ENCODE measurements around the gene WIPF2.

The WIPF2 gene

DNA sequence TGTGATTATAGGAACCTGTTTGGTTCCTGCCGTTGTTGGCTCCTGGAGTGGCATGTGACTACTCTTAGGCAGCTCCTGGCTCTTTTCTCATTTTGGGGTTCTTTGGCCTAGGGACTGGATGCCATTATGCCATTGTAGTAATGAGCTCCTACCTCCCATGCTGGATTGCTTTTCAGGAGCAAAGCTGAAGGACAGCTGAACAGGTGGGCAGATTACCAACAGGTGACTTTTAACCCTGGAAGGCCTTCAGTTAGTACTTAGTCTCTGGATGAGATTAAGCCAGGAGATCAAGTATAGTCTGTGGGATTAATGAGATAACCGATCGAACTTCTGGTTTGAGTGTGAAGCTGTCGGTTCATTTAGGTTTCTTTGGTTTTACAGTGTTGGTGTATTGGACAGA lies 25.2 kb downstream of the WIPF2 start:
- no peak for DNase-seq (ENCODE audit: low read depth in 3 of 3, low spot score in 1 of 3)

DNA sequence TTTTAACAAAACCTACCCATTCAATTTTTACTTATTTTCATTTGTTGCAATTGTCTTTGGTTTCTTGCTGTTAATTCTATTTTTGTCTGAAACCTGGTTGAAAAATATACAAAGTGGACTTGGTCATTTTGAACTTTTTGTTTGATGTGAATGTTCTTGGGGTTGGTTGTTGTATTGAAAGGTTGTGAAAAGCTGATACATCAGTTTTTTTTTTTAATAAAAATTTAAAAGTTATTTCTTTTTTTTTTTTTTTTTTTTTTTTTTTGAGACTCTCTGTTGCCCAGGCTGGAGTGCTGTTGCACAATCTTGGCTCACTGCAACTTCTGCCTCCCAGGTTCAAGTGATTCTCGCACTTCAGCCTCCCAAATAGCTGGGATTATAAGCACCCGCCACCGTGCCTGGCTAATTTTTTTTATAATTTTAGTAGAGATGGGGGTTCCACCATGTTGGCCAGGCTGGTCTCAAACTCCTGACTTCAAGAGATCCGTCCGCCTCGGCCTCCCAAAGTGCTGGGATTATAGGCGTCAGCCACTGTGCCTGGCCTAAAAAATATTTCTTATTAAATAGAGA lies 28.9 kb downstream of the WIPF2 start:
- DNase-seq (ENCODE audit: low read depth in 3 of 3, low spot score in 1 of 3), result no peak

DNA sequence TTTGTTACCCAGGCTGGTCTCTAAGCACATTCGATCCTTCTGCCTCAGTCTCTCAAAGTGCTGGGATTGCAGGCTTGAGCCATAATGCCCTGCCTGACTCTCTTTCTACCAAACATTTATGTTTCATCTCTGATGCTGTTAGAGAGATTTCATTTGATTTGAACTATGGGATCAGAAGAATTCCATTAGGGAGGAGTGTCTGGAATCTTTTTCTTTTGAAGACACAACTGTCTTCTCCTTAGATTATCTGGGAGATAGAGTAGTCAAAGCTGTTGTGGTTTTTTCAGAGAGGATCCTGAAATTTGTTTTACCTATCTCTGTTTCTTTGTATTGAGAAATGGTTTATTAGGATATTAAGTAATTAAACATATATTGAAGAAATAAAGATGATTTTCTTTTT lies 29.4 kb downstream of the WIPF2 start:
- DNase-seq (ENCODE audit: low read depth in 3 of 3, low spot score in 1 of 3), result no peak

DNA sequence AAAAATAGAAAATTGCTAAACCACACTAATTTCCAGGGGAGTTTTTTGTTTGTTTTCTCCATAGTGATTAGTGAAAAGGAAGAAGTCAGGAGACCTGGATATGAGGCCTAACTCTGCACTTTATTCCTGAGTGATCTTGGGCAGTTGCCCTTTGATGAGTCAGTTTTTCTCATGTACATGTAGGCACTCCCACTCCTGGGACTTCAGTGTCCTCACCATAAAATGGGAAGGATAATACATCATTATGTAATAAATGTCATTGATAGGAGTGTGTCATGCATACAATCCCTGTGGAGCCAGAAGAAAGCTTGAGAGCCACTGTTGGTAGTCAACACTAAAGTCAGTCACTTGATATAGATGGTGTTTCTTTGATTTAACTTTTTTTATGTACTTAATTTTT lies 32.5 kb downstream of the WIPF2 start:
- no peak for DNase-seq (ENCODE audit: low read depth in 3 of 3, low spot score in 1 of 3)

DNA sequence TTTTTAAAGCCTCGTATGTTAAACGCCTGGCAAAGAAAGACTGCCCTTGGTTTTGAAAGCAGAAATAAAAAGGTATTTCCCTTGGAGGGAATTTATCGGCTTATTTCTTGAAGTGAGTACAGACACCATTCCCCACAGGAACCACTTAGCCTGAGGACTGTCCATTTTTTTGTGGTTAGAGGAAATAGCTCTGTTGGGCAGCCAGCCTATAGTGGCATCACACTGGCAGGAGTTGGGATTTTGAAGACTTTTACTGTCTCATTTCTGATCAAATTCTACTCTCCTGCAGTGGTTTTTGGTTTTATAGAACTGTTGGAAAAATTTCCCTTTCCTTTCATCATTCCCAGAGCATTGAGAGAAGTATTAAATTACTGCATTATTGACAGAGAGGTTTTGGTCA lies 34.5 kb downstream of the WIPF2 start:
- DNase-seq (ENCODE audit: low read depth in 3 of 3, low spot score in 1 of 3), result no peak

DNA sequence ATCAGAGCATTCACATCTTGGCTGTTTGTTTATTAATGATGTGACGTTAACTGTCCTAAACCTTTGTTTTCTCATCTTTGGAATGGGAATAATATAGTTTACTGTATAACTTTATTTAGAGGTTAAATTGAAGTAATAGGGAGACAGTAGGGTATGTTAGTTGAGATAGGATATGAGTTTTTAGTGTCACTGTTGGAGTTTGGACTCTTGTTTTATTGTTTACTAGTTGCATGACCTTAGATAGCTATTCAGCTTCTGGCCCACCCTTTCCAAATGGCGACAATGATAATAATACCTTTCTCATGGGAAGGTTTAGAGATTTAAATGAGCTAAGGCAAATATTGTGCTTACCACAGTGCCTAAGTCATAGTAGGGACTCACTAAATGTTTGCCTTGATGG lies 40.4 kb downstream of the WIPF2 start:
- no peak for DNase-seq (ENCODE audit: low read depth in 3 of 3, low spot score in 1 of 3)

DNA sequence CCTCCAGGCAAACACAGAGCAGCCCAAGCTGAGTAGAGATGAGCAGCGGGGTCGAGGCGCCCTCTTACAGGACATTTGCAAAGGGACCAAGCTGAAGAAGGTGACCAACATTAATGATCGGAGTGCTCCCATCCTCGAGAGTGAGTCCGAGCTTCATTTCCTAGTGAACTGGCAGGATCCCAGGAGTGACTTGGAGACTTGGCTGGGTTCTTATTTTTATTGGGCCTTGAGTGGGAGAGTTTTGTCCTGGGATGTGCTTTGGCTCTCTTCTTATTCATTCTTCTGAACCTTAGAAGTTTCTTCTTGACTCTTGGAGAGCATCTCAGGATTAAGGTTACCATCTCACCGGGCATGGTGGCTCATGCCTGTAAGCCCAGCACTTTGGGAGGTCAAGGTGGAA lies 41.4 kb downstream of the WIPF2 start:
- no peak for DNase-seq (ENCODE audit: low read depth in 3 of 3, low spot score in 1 of 3)

DNA sequence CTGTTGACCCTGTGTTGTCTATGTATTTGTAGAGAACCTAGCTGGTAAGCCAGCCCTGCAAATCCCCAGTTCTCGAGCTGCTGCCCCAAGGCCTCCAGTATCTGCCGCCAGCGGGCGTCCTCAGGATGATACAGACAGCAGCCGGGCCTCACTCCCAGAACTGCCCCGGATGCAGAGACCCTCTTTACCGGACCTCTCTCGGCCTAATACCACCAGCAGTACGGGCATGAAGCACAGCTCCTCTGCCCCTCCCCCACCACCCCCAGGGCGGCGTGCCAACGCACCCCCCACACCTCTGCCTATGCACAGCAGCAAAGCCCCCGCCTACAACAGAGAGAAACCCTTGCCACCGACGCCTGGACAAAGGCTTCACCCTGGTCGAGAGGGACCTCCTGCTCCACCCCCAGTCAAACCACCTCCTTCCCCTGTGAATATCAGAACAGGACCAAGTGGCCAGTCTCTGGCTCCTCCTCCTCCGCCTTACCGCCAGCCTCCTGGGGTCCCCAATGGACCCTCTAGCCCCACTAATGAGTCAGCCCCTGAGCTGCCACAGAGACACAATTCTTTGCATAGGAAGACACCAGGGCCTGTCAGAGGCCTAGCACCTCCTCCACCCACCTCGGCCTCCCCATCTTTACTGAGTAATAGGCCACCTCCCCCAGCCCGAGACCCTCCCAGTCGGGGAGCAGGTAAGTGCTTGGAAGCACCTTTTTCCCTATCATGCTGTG lies 45.5 kb downstream of the WIPF2 start:
- DNase-seq (ENCODE audit: low read depth in 3 of 3, low spot score in 1 of 3), result no peak

DNA sequence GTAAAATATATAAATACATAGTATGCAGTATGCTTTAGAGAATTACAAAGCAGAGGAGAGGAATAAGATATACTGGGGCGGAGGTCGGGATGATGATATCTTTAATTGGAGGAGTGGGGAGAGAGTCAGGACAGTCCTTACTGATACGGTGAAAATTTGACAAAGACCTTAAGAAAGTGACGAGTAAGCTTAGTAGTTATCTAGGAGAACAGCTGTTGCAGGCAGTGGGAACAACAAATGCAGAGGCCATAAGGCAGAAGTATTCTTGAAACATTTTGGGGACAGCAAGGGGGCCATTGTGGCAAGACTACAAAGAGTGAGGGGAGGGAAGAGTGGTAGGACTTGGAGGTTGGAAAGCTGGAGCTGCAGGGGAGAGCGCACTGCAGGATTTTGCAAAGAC lies 46.2 kb downstream of the WIPF2 start:
- no peak for DNase-seq (ENCODE audit: low read depth in 3 of 3, low spot score in 1 of 3)

DNA sequence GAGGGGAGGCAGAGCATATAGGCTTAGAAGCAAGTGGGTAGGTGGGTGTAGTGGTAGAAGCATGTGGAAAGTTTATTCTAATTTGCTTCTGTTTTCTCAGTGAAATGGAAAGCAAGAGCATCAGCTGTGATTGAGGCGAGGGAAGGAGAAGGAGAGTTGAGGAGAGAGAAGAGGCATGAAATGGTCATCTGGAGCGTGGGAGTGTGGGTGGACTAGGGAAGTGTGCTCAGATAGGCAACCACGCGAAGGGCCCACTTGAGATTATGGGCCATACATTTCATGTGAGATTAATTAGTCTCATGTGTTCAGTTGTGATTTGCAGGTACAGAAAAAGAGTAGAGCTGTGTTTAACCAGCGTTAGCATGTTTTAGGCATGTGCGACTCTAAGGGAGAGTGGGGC lies 47.8 kb downstream of the WIPF2 start:
- no peak for DNase-seq (ENCODE audit: low read depth in 3 of 3, low spot score in 1 of 3)

DNA sequence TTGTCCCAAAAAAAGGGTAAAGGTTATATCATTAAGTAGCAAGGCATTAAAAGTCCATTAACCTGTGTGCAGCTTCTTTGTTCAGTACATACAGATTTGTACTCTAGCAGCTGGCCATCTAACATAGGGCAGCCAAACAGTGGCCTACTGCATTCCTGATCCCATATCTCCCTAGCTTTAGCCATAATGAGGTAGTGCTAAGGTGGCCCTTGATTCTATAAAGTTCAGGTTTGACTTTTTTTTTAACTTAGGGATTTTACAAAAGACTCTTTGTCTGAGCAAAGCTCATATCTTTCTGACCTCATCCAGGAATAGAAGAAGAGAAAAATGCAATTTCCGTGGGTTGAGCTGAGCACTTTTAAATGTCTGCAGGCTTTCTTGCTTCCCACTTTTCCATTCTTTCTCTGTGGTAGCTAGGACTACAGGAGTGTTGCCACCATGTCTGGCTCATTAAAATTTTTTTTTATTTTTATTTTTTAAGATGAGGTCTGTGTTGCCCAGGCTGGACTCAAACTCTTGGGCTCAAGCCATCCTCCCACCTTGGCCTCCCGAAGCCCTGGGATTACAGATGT lies 49.1 kb downstream of the WIPF2 start:
- DNase-seq (ENCODE audit: low read depth in 3 of 3, low spot score in 1 of 3), result no peak

DNA sequence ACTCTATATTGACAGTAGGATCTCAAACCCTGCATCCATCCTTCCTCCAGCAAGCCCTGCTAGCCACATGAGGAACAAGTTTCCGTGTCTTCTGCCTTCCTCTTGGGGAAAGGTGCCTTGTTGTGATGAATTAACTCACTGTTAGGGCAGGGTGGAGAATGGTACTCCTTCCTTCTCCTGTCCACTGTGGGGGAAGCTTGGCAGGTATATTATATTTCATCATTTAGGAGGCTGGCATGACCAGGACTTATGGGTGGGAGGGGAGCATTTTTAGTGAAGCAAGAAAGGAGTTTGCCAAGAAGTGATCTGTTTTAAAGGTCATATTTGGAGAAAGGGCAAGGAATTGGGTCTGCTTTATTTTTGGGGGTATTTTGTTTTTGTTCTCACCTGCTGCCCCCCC lies 59.3 kb downstream of the WIPF2 start:
- no peak for DNase-seq (ENCODE audit: low read depth in 3 of 3, low spot score in 1 of 3)

DNA sequence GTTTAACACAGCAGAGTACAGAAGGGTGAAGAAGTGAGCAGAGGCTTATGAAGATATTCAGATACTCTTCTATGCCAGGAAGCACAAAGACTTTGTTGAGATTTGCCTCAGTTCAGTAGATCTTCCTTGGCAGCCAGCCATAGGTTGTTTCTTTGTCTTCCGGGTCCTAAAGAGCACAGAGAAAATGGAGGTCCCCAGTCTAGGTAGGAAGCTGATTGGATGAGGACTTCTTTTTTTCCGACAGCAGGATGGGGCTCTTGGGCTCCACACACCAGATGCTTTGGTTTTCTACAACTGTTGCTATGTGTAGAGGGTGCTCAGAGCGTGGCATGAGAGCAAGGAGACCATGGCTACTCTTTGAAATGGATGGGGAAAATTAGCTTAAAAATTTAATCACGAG lies 60.3 kb downstream of the WIPF2 start:
- DNase-seq (ENCODE audit: low read depth in 3 of 3, low spot score in 1 of 3), result no peak

DNA sequence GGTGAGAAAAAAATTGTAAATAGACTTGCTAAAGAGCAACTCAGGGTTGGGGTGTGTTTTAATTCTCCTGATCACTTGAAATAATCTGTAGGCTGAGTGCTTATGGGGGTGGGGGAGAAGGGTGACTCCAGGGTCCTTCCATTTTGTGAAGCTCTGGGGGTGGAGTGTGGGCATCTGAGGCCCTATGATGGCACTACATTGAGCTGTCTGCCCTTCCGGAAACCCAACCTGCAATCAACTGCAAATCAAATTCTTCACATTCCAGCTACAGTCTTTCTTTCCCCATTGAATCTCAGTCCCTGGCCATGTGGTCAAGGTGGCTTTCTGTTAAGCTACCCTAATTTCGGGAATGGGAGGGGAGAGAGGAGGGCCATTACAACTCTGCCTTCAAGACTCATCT lies 62.6 kb downstream of the WIPF2 start:
- no peak for DNase-seq (ENCODE audit: low read depth in 3 of 3, low spot score in 1 of 3)

DNA sequence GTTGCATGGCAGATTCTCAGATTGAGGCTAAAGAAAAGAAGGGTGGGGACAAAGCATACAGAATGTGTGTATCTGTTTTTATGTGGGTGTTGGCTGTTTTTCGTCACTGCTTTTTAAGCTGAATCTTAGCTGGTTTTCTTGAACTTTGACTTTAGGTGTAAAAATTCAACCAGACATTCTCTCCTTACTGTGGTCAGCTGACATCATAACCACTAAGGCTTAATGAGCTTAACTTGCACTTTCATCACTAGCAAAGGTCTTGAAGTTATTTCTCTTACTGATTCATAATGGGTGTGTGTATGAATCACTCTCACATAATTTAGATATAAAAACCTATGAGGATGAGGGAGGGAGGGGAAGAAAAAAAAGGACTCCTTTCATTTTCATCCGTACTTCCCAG lies 64.6 kb downstream of the WIPF2 start:
- no peak for DNase-seq (ENCODE audit: low read depth in 3 of 3, low spot score in 1 of 3)

DNA sequence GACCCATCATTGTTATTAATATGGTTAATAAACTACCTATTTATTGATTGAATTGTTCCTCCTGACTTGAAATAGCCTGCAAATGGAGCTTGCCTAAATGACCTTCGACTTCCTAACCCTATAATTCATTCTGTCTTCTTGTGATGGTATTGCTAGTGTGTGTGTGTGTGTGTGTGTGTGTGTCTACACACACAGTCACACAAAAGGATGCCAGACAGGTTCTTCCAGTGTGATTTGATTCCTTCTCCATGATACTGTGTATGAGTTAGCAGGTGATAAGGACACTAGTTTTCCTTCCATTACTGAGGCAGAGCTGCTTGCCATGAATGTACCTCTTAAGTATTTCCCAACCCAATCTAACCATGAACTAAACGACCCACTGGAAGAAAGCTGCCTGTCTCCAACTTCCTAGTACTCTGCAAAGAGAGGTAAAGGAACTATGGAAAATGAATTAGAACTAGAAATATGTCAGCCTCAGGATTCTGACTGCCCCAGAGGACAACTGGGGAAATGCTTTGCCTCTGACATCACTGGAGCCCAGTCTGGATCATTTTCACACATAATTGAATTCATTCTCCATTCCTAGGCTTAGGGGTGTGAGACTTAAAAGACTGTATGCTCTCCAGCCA lies 65.1 kb downstream of the WIPF2 start:
- DNase-seq (ENCODE audit: low read depth in 3 of 3, low spot score in 1 of 3), result no peak

DNA sequence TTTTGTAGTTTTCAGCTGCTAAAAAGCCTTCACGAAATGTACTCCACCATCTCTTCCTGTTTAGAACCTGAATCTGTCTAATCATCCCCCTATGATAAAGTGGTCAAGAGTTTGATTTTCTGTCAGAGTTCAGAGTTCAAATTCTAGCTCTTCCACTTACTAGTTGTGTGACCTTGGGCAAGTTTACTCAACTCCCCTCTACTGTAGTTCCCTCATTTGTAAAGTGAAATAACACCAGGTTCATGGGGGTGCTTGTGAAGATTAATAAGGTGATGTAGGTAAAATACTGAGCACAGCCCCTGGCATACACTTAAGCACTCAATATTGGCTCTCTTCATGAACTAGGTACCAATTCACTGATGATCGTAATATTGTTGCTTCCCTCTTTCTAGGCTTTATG lies 67.4 kb downstream of the WIPF2 start:
- no peak for DNase-seq (ENCODE audit: low read depth in 3 of 3, low spot score in 1 of 3)

DNA sequence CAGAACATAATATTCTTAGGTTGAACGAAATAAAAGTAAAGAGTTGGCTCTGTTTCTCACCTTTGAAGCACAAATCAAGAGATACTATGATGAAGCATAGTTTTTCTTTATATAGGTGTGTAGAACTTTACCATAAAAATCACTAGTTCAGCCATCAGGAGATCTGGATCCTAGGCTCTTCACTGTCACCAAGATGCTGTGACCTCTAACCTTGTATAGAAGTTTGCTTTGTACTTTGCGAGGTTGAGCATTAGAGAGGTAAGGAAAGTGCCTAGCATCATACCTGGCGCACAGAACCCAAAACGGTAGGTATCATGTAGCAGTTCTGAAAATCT lies 68.0 kb downstream of the WIPF2 start:
- no peak for DNase-seq (ENCODE audit: low read depth in 3 of 3, low spot score in 1 of 3)

DNA sequence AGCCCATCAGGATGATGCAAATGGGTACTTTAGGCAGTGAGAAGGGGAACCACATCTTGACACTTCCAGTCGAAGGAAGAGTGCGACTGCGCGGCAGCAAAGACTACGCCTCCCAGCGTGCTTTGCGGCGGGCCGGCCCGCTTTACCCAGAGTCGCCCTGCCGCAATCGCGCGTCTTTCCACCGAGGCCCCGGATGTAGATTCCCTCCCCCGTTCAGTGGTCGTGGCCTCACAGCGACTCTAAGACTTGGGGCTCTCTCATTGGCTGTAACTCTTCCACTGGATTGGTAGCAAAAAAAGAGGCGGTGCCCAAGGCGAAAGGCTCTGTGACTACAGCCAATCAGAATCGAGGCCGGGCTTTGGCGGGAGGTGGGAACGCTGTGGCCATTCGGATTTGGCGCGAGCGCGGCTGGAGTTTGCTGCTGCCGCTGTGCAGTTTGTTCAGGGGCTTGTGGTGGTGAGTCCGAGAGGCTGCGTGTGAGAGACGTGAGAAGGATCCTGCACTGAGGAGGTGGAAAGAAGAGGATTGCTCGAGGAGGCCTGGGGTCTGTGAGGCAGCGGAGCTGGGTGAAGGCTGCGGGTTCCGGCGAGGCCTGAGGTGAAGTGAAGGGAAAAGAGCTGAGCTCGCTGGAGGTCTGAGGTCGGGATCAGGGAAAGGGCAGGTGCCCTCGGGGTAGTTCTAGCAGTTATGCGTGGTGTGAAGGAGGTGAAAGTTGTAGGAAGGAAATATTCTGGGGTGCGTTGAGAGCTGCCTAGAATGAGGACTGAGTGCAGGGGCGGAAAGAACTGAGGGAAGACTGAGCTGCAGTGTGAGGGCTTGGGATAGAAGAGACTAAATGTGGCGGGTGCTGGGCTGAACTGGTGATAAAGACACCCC lies 68.6 kb downstream of the WIPF2 start, which contains the start of gene CDC6:
Gene CDC6 (plus strand): TSS at position 386 of the 876 bp plus-strand sequence. CDS start 1,542 bp downstream, outside the sequence.
- peak; percentile 92 to 97 (median 95) for DNase-seq (ENCODE audit: low read depth in 3 of 3, low spot score in 1 of 3)

DNA sequence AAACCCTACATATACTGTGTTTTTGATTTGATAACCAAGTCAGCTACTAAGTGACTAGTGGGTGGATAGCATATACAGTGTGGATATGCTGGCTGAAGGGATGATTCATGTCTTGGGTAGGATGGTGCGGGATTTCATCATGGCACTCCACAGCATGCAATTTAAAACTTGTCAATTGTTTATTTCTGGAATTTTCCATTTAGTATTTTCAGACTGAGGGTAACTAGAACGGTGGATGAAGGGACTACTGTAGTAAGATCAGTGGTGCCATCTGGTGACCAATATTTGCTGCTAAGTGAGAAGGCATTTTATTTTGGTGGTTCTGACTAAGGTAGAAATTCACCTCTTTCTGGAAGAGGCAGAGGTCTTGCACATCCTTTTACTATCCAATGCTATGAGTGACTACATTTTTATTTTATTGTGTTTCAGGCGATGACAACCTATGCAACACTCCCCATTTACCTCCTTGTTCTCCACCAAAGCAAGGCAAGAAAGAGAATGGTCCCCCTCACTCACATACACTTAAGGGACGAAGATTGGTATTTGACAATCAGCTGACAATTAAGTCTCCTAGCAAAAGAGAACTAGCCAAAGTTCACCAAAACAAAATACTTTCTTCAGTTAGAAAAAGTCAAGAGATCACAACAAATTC lies 71.7 kb downstream of the WIPF2 start:
- no peak for DNase-seq (ENCODE audit: low read depth in 3 of 3, low spot score in 1 of 3)

DNA sequence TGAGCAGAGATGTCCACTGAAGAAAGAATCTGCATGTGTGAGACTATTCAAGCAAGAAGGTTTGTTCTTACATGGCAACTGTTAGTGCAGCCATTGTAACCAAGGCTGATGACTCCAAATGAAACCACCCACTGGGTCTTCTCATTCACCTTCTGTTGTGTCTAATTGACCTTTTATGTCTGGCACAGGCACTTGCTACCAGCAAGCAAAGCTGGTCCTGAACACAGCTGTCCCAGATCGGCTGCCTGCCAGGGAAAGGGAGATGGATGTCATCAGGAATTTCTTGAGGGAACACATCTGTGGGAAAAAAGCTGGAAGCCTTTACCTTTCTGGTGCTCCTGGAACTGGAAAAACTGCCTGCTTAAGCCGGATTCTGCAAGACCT lies 72.2 kb downstream of the WIPF2 start:
- DNase-seq (ENCODE audit: low read depth in 3 of 3, low spot score in 1 of 3), result no peak
